Activated T-helper 1 cell treated with anti-CD3 and anti-CD28 coated beads, Interleukin-12 subunit alpha, Interleukin-12 subunit beta, Interleukin-2, Interleukin-4 antibody, amounts not matched to agents 30 ng/mL and 10 ng/mL and 1 ng/mL, durations not matched to agents 14 hours and 24 hours and 36 hours (primary cell): ENCODE data around the gene FAM222B. TPM values are rescaled to one million over a fixed set of nuclear protein-coding genes. Genes with fewer than 3 reads are reported as not detected.
"Not testable (repeated sequence)": the region's sequence is repeated elsewhere in the genome, so short reads cannot be mapped to it uniquely, and the experiment has no call there.

Source experiments
- DNase-seq: peaks from one replicate; pipeline ENCODE4 v3.0.0; 2021; ENCODE audit warnings: low spot score
- H3K27ac Mint-ChIP-seq: one replicate; pipeline ENCODE4 v1.8.0; 2021; ENCODE audit warnings: mild to moderate bottlenecking, mixed read lengths
- H3K27me3 Mint-ChIP-seq: one replicate; pipeline ENCODE4 v1.8.0; 2022; ENCODE audit warnings: mild to moderate bottlenecking, moderate library complexity, mixed read lengths; ENCODE audit not compliant: insufficient read depth
- H3K36me3 Mint-ChIP-seq: one replicate; pipeline ENCODE4 v1.8.0; 2021; ENCODE audit warnings: low read depth, mixed read lengths
- H3K4me1 Mint-ChIP-seq: one replicate; pipeline ENCODE4 v1.8.0; 2021; ENCODE audit warnings: low read depth, mixed read lengths
- H3K4me3 Mint-ChIP-seq: one replicate; pipeline ENCODE4 v1.8.0; 2021; ENCODE audit warnings: mild to moderate bottlenecking, moderate library complexity, mixed read lengths
- H3K9me3 Mint-ChIP-seq: one replicate; pipeline ENCODE4 v1.8.0; 2021; ENCODE audit warnings: mixed read lengths
- intact Hi-C: fragments of 100-400 bp; cut with micrococcal nuclease; formaldehyde crosslinking; loops from one replicate; pipeline ENCODE4 v1.15.1; 2024
- total RNA-seq: library from RNA; stranded (reverse); gene quantifications from 2 replicates; pipeline ENCODE4 v1.2.3, GENCODE V29; 2022

The FAM222B gene
- total RNA-seq, 1 donor from 2014 or later: 27.5 TPM

GRCh38 chr17:28812748-28813377 lies 29.7 kb downstream of the FAM222B start:
- Mint-ChIP-seq H3K27me3 (no peaks in the 10 kb centered on the region), H3K36me3 (no peaks in the 10 kb centered on the region), H3K9me3 (no peaks in the 10 kb centered on the region), H3K4me1 (peaks cover 41% of the 10 kb centered on the region), H3K27ac (peak overlapping the region; percentile 97), H3K4me3 (peak overlapping the region; percentile 91)
- intact Hi-C loops: loop anchor here (1.0 to 2.0 kb wide), 7 partner anchors 29 to 328 kb away; partner anchors contain the start of genes FAM222B and NEK8
- no peak for DNase-seq

GRCh38 chr17:28812091-28812747 lies 30.4 kb downstream of the FAM222B start:
- Mint-ChIP-seq H3K36me3 (no peaks in the 10 kb centered on the region), H3K4me3 (peak overlapping the region; percentile 91), H3K9me3 (no peaks in the 10 kb centered on the region), H3K4me1 (peaks cover 43% of the 10 kb centered on the region), H3K27ac (peak overlapping the region; percentile 97), H3K27me3 (no peaks in the 10 kb centered on the region)
- intact Hi-C loops: loop anchor here (1.0 to 2.0 kb wide), 7 partner anchors 30 to 329 kb away; partner anchors contain the start of genes FAM222B and NEK8
- peak; percentile 95 for DNase-seq

- H3K9me3 Mint-ChIP-seq: no peaks in the 10 kb centered on the region
- peaks cover 41% of the 10 kb centered on the region for H3K4me1 Mint-ChIP-seq
- DNase-seq: peak; percentile 3
- peak overlapping the region; percentile 91 for H3K4me3 Mint-ChIP-seq
- no peaks in the 10 kb centered on the region for H3K36me3 Mint-ChIP-seq
- H3K27me3 Mint-ChIP-seq: no peaks in the 10 kb centered on the region
- intact Hi-C loops: loop anchor here (1.0 to 2.0 kb wide), 8 partner anchors 31 to 329 kb away; partner anchors contain the start of genes DHRS13, FAM222B and NEK8
- peak overlapping the region; percentile 82 for H3K27ac Mint-ChIP-seq
Measured at GRCh38 chr17:28811651-28812090, 30.9 kb downstream of the FAM222B start.

- H3K27me3 Mint-ChIP-seq: no peaks in the 10 kb centered on the region
- intact Hi-C loops: loop anchor here (2.0 kb wide), 1 partner anchor 92 kb away; the partner anchor contains the start of gene DHRS13
- peaks cover 41% of the 10 kb centered on the region for H3K4me1 Mint-ChIP-seq
- H3K4me3 Mint-ChIP-seq: peak overlapping the region; percentile 76
- H3K27ac Mint-ChIP-seq: peak overlapping the region; percentile 65
- DNase-seq: no peak
- H3K36me3 Mint-ChIP-seq: peaks cover 3% of the 10 kb centered on the region
- H3K9me3 Mint-ChIP-seq: no peaks in the 10 kb centered on the region
Measured at GRCh38 chr17:28810437-28810836, 32.2 kb downstream of the FAM222B start.

- peak overlapping the region; percentile 19 for H3K27ac Mint-ChIP-seq
- peaks cover 37% of the 10 kb centered on the region for H3K4me1 Mint-ChIP-seq
Measured at GRCh38 chr17:28807925-28808634, 34.5 kb downstream of the FAM222B start.

GRCh38 chr17:28796062-28796461 lies 46.5 kb downstream of the FAM222B start:
- intact Hi-C loops: no loop called here
- H3K4me3 Mint-ChIP-seq: no peak overlapping the region
- H3K27me3 Mint-ChIP-seq: no peaks in the 10 kb centered on the region
- H3K4me1 Mint-ChIP-seq: peaks cover 6% of the 10 kb centered on the region
- H3K9me3 Mint-ChIP-seq: no peaks in the 10 kb centered on the region
- H3K36me3 Mint-ChIP-seq: peaks cover 5% of the 10 kb centered on the region
- no peak overlapping the region for H3K27ac Mint-ChIP-seq
- DNase-seq: no peak

More at GRCh38 chr17:28807925-28808634, 34.5 kb downstream of the FAM222B start:
- no peak overlapping the region for H3K4me3 Mint-ChIP-seq
- no peak for DNase-seq
- no peaks in the 10 kb centered on the region for H3K27me3 Mint-ChIP-seq
- no peaks in the 10 kb centered on the region for H3K9me3 Mint-ChIP-seq
- H3K36me3 Mint-ChIP-seq: peaks cover 3% of the 10 kb centered on the region
- intact Hi-C loops: no loop called here

- DNase-seq, H3K4me3 Mint-ChIP-seq, H3K27me3 Mint-ChIP-seq, H3K36me3 Mint-ChIP-seq, intact Hi-C loops, H3K27ac Mint-ChIP-seq, H3K9me3 Mint-ChIP-seq: not testable (repeated sequence)
- peaks cover 11% of the 10 kb centered on the region for H3K4me1 Mint-ChIP-seq
Measured at GRCh38 chr17:28794846-28795441, 47.6 kb downstream of the FAM222B start.

GRCh38 chr17:28792877-28793661 lies 49.5 kb downstream of the FAM222B start:
- H3K27me3 Mint-ChIP-seq: no peaks in the 10 kb centered on the region
- peaks cover 20% of the 10 kb centered on the region for H3K4me1 Mint-ChIP-seq
- no peaks in the 10 kb centered on the region for H3K9me3 Mint-ChIP-seq
- no peak overlapping the region for H3K4me3 Mint-ChIP-seq
- no peak overlapping the region for H3K27ac Mint-ChIP-seq
- peaks cover 7% of the 10 kb centered on the region for H3K36me3 Mint-ChIP-seq
- intact Hi-C loops: no loop called here
- DNase-seq: no peak

- Mint-ChIP-seq H3K27me3 (no peaks in the 10 kb centered on the region), H3K9me3 (no peaks in the 10 kb centered on the region), H3K36me3 (peaks cover 4% of the 10 kb centered on the region), H3K4me1 (peaks cover 16% of the 10 kb centered on the region), H3K4me3 (no peak overlapping the region), H3K27ac (no peak overlapping the region)
- intact Hi-C loops: no loop called here
- DNase-seq: no peak
Measured at GRCh38 chr17:28788100-28788499, 54.5 kb downstream of the FAM222B start.

- Mint-ChIP-seq H3K27me3 (no peaks in the 10 kb centered on the region), H3K27ac (no peak overlapping the region), H3K9me3 (no peaks in the 10 kb centered on the region), H3K4me1 (peaks cover 9% of the 10 kb centered on the region), H3K4me3 (no peak overlapping the region), H3K36me3 (peaks cover 7% of the 10 kb centered on the region)
- intact Hi-C loops: no loop called here
- DNase-seq: no peak
Measured at GRCh38 chr17:28783161-28783560, 59.4 kb downstream of the FAM222B start.

GRCh38 chr17:28779601-28780000 lies 63.0 kb downstream of the FAM222B start:
- Mint-ChIP-seq H3K36me3 (peaks cover 15% of the 10 kb centered on the region), H3K4me1 (peaks cover 25% of the 10 kb centered on the region)
- intact Hi-C loops, H3K9me3 Mint-ChIP-seq, H3K4me3 Mint-ChIP-seq, H3K27me3 Mint-ChIP-seq, DNase-seq, H3K27ac Mint-ChIP-seq: not testable (repeated sequence)

GRCh38 chr17:28777178-28777577 lies 65.4 kb downstream of the FAM222B start:
- intact Hi-C loops: no loop called here
- Mint-ChIP-seq H3K27ac (peak overlapping the region; percentile 44), H3K4me1 (peaks cover 25% of the 10 kb centered on the region), H3K4me3 (no peak overlapping the region), H3K27me3 (no peaks in the 10 kb centered on the region), H3K9me3 (no peaks in the 10 kb centered on the region), H3K36me3 (peaks cover 21% of the 10 kb centered on the region)
- DNase-seq: no peak
